GM18951 (cell line): ENCODE data around the gene TMEM44.

Experiments
- POLR2A ChIP-seq: IDR thresholded peaks from 4 replicates; pipeline ENCODE4 v1.6.1; 2011; ENCODE audit warnings: mild to moderate bottlenecking; ENCODE audit not compliant: insufficient read length, insufficient read depth; ENCODE audit errors: extremely low read depth
- in situ Hi-C: fragments of 300-500 bp; cut with MboI; formaldehyde crosslinking; loops from one replicate; pipeline ENCODE4 v1.12.0; 2022; ENCODE audit warnings: low sequenced_read_pairs, mixed read lengths, inconsistent platforms; ENCODE audit not compliant: unreplicated experiment

Gene TMEM44

GRCh38 chr3:194577986-194578905, 55.0 kb downstream of the TMEM44 start:
- no peak for TF ChIP-seq POLR2A
- in situ Hi-C loops = no loop called here

DNA sequence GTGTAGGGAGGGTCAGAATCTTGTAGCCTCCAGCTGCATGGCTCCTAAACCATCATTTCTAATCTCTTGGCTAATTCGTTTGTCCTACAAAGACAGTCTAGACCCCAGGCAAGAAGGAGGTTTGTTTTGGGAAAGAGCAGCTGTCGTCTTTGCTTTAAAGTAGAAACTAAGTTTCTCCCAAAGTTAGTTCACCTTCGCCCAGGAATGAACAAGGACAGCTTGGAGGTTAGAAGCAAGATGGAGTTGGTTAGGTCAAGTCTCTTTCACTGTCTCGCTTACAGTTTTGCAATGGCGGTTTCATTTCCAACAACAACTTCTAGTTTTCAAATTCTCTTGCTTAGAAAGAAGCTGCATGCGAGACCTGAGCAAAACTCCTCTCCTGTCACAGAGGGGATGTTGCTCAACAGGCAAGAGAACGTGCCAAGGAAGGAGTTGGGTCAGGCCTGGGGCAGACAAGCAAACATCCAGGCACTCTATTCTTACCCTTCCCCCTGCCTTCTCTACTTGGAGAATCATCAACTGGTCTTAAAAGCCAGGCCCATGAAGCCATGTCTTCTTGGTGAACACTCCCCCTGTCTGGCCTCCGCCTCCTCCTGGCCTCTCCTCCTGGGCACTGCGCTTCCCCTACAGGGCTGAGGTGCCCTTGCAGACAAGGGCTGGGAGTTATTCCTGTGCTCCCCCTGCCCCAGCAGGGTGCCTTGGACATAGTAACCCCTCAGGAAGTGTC, 57.6 kb downstream of the TMEM44 start:
- in situ Hi-C loops = no loop called here

DNA sequence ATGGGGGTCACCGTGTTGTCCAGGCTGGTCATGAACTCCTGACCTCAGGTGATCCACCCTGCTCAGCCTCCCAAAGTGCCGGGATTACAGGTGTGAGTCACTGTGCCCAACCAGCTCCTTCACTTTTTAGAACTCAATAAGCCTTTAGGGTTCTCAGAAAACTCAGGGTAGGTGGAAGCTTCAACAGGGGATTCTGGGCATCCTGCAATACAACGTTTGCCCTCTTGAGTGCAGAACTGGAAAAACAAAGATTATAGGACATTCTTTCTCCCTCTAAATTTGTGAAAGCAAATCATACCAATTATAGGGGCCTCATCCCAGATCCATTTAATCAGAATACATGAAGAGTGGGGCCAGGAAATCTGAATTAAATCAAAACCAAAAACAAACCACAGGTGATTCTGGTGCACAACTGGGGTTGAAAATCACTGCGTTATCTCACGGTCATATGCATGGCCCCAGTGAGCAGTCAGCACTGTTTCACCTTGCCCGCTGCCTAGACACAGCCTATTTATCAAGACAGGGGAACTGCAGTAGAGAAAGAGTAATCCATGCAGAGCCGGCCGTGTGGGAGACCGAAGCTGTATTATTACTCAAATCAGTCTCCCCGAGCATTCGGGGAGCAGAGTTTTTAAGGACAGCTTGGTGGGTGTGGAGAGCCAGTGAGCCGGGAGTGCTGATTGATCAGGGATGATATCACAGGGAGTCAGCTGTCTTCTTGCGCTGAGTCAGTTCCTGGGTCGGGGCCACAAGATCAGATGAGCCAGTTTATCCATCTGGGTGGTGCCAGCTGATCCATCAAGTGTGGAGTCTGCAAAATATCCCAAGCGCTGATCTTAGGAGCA, 58.4 kb downstream of the TMEM44 start:
- TF ChIP-seq POLR2A = no peak
- in situ Hi-C loops = no loop called here

More for the DNA sequence above, 57.6 kb downstream of the TMEM44 start:
- TF ChIP-seq POLR2A = no peak

DNA sequence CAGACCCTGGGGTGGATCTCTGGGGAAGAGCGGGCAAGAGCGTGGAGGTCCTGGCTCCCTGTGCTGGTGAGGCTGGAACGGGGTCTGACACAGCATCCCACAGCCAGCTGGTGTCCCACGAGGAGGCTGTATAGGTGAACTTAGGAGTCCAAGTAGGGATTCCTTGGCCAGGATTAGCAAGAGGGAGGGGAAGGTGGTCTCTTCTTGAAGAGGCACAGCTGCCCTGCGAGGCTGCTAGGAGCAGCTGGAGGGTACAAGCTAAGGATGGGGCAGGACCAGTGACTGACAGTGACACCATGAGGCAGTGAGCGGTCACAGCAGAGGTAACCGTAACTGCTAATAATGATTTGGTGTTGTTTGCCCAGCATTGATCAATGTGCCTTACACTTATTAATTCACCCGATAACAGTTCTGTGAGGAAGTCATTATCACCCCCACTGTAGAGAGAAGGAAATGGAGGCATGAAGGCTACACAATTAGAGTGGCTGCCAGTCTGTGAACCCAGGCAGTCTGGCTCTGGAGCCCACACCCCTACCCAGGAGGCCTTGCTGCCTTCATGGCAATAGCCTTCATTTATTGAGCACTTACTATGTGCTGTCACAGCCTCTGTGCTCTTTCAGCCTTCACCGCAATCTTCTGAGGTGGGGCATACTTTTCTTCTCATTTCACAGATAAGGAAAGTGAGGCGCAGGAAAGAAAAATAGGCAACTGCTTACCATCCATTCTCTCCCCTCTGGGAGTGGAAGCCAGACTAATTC, 59.4 kb downstream of the TMEM44 start:
- TF ChIP-seq POLR2A = no peak
- in situ Hi-C loops = no loop called here

GRCh38 chr3:194572944-194573491, 60.2 kb downstream of the TMEM44 start:
- in situ Hi-C loops = no loop called here
- no peak for TF ChIP-seq POLR2A

DNA sequence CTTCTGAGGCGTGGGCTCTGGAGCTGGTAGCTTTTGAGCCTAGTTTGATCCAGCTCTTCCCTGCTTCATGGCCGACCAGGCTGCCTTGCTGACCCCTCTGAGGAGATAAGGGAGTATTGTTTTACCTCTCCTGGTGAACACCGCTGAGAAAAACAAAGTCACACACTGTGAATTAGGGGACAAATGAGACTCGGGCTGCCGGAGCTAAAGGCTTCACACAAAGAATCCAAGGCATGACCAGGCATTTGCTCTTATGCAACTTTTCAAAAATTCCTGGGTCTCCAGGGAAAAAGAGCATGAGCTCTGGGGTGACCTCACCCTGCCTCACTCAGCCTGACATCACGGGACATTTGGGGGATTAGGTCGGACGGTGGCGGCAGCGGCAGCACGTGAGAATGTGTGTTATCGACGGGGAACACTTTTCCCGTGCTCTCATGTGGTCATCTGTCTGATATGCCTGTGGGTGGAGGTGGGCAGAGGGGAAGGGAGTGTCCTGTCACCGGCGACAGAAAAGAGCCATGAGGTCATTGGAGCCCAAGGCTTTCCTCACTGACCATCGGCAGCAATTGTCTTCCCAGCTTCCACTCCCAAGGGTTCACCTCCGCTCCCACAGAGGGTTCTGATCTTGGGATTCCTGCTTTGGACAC, 61.0 kb downstream of the TMEM44 start:
- no peak for TF ChIP-seq POLR2A
- in situ Hi-C loops = no loop called here

- in situ Hi-C loops = no loop called here
- no peak for TF ChIP-seq POLR2A
These were observed 61.6 kb downstream of the TMEM44 start for GRCh38 chr3:194571491-194572142.

GRCh38 chr3:194570898-194571297, 62.3 kb downstream of the TMEM44 start:
- in situ Hi-C loops = no loop called here
- TF ChIP-seq POLR2A = no peak

DNA sequence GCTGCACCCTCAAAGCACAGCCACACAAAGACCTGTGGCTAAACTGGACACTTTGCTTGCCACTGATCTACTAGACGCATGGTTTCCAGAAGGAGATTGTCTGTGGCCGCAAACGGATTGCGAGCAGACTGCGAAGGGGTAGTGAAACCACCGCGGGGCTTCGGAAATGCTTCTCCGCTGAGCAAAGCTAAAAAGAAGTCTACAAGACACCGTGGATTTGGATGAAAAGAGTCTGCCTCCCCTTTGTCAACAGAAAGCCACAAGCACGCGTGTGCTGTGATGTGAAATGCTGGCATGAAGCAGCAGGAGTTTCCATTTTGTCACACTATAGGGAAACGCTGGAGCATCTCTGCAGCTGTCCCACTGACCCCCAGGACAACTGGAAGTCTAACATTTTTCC, 63.0 kb downstream of the TMEM44 start:
- TF ChIP-seq POLR2A = no peak
- in situ Hi-C loops = no loop called here

- TF ChIP-seq POLR2A = no peak
- in situ Hi-C loops = no loop called here
These were observed 64.0 kb downstream of the TMEM44 start for GRCh38 chr3:194569252-194569651.

GRCh38 chr3:194565597-194566190, 67.5 kb downstream of the TMEM44 start:
- in situ Hi-C loops = no loop called here
- TF ChIP-seq POLR2A = no peak

GRCh38 chr3:194562986-194563385, 70.2 kb downstream of the TMEM44 start:
- in situ Hi-C loops = no loop called here
- TF ChIP-seq POLR2A = no peak
